KMS-11 (cell line): ENCODE data around the gene SGSM1.

Experiments
- H2AFZ ChIP-seq: fragments of 200-600 bp; sonication (generic); 2 replicates; pipeline ENCODE4 v1.6.1; 2016; ENCODE audit warnings: antibody characterized with exemption, mixed run types, low read depth
- H3K27ac ChIP-seq: fragments of 200-600 bp; sonication (generic); 2 replicates; pipeline ENCODE4 v1.6.1; 2016; ENCODE audit warnings: mild to moderate bottlenecking, mixed run types
- H3K27me3 ChIP-seq: fragments of 200-600 bp; sonication (generic); 2 replicates; pipeline ENCODE4 v1.6.1; 2017; ENCODE audit warnings: mild to moderate bottlenecking, low read depth, mixed run types, moderate library complexity; ENCODE audit not compliant: insufficient read depth
- H3K36me3 ChIP-seq: fragments of 200-600 bp; sonication (generic); 2 replicates; pipeline ENCODE4 v1.6.1; 2017; ENCODE audit warnings: mild to moderate bottlenecking, mixed run types; ENCODE audit not compliant: insufficient read depth
- H3K4me1 ChIP-seq: fragments of 200-600 bp; sonication (generic); 2 replicates; pipeline ENCODE4 v1.6.1; 2016; ENCODE audit warnings: mild to moderate bottlenecking, low read depth, mixed run types; ENCODE audit not compliant: poor library complexity, severe bottlenecking
- H3K4me2 ChIP-seq: fragments of 200-600 bp; sonication (generic); 2 replicates; pipeline ENCODE4 v1.7.0; 2016; ENCODE audit warnings: mild to moderate bottlenecking, mixed run types
- H3K4me3 ChIP-seq: fragments of 200-600 bp; sonication (generic); IDR thresholded peaks from 2 replicates; pipeline ENCODE4 v1.6.1; 2017; ENCODE audit warnings: low read depth, low read length, mixed read lengths; ENCODE audit not compliant: insufficient read depth
- H3K79me2 ChIP-seq: fragments of 200-600 bp; sonication (generic); 2 replicates; pipeline ENCODE4 v1.6.1; 2016; ENCODE audit warnings: low read depth, mixed run types; ENCODE audit not compliant: insufficient read depth
- H3K9ac ChIP-seq: fragments of 200-600 bp; sonication (generic); 2 replicates; pipeline ENCODE4 v1.6.1; 2016; ENCODE audit warnings: mild to moderate bottlenecking, mixed run types
- H4K20me1 ChIP-seq: fragments of 200-600 bp; sonication (generic); 2 replicates; pipeline ENCODE4 v1.6.1; 2016; ENCODE audit warnings: mild to moderate bottlenecking, mixed run types; ENCODE audit not compliant: insufficient read depth
- TF ChIP-seq, protein P1 (sequence below): fragments of 200-600 bp; sonication (generic); conservative IDR thresholded peaks from 2 replicates; pipeline ENCODE4 v1.6.1; 2017; ENCODE audit warnings: low read depth, mild to moderate bottlenecking, antibody characterized with exemption, low read length, moderate library complexity, mixed read lengths

Gene SGSM1

DNA sequence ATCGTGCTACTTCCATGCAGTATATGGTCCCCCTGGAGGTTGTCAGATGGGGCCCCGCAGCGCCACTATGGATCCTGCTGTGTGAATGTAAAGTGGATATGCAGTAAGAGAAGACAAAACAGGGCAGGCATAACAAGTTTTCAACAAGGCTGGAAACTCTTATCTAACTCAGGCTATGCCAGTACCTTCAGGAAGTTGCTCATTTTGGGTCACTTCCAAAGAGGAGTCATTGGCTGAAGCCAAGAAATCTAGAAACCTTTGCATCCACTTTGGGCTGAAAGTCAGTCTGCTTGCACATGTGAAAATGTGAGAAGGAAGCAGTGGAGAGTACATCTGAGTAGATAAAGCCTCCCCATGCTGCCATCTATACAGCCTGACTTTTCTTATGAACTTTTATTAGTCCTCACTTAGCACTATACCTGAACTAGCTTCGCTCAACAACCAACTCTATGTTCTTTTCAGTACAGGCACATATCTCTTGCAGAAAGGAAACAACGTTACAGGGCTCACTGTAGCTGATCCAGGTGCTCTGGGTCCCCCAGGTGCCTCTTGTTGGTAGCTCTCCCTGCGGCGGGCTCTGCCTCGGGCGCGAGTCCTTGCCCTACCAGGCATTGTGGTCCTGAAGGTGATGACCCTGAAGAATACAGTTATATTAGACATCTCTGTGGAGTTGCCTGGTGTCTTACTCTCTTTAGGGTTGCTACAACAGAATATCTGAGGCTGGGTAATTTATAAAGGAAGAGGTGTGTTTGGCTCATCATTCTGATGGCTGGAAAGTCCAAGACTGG lies 43.9 kb upstream of the SGSM1 start:
- H3K27ac ChIP-seq, result no peak overlapping the region
- no peaks in the 10 kb centered on the region for H3K27me3 ChIP-seq
- TF ChIP-seq, protein P1, sequence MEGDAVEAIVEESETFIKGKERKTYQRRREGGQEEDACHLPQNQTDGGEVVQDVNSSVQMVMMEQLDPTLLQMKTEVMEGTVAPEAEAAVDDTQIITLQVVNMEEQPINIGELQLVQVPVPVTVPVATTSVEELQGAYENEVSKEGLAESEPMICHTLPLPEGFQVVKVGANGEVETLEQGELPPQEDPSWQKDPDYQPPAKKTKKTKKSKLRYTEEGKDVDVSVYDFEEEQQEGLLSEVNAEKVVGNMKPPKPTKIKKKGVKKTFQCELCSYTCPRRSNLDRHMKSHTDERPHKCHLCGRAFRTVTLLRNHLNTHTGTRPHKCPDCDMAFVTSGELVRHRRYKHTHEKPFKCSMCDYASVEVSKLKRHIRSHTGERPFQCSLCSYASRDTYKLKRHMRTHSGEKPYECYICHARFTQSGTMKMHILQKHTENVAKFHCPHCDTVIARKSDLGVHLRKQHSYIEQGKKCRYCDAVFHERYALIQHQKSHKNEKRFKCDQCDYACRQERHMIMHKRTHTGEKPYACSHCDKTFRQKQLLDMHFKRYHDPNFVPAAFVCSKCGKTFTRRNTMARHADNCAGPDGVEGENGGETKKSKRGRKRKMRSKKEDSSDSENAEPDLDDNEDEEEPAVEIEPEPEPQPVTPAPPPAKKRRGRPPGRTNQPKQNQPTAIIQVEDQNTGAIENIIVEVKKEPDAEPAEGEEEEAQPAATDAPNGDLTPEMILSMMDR, result no peak
- no peak overlapping the region for H3K4me3 ChIP-seq
- no peaks in the 10 kb centered on the region for H4K20me1 ChIP-seq
- no peaks in the 10 kb centered on the region for H3K4me1 ChIP-seq
- no peak overlapping the region for H3K9ac ChIP-seq
- H3K4me2 ChIP-seq, result no peak overlapping the region
- H2AFZ ChIP-seq, result no peak overlapping the region
- H3K36me3 ChIP-seq, result no peaks in the 10 kb centered on the region
- H3K79me2 ChIP-seq, result no peaks in the 10 kb centered on the region

- Histone ChIP-seq H3K27me3 (no peaks in the 10 kb centered on the region), H3K9ac (no peak overlapping the region), H3K36me3 (no peaks in the 10 kb centered on the region), H3K4me1 (no peaks in the 10 kb centered on the region), H3K4me3 (no peak overlapping the region), H3K27ac (no peak overlapping the region), H3K4me2 (no peak overlapping the region), H3K79me2 (no peaks in the 10 kb centered on the region), H2AFZ (no peak overlapping the region), H4K20me1 (no peaks in the 10 kb centered on the region)
- TF ChIP-seq, protein P1, result no peak
These were observed 42.0 kb upstream of the SGSM1 start for GRCh38 chr22:24763872-24764485.

DNA sequence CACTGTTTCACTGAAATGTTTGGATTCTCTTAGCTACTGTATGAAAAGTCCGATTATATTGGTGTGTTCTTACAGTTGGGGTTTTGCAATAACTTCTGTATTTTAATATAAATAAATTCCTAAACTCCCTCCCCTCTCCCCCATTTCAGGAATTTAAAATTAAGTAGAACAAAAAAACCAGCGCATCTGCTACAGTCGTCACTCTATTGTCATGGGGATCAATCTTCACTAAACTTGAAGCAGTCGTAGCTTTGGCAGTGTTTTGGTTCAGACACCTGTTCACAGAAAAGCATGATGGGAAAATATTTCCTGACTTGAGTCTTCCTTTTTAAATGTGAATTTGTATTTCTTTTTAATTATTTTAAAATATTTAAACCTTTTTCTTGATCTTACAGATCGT lies 40.8 kb upstream of the SGSM1 start:
- Histone ChIP-seq H3K36me3 (no peaks in the 10 kb centered on the region), H3K4me3 (no peak overlapping the region), H2AFZ (no peak overlapping the region), H3K9ac (no peak overlapping the region), H3K4me1 (no peaks in the 10 kb centered on the region), H4K20me1 (no peaks in the 10 kb centered on the region), H3K4me2 (no peak overlapping the region), H3K79me2 (no peaks in the 10 kb centered on the region), H3K27ac (no peak overlapping the region), H3K27me3 (no peaks in the 10 kb centered on the region)
- TF ChIP-seq, protein P1, result no peak

GRCh38 chr22:24768537-24769374 lies 37.3 kb upstream of the SGSM1 start:
- Histone ChIP-seq H3K79me2 (no peaks in the 10 kb centered on the region), H3K9ac (no peak overlapping the region), H3K4me2 (no peak overlapping the region), H3K4me1 (no peaks in the 10 kb centered on the region), H3K4me3 (no peak overlapping the region), H3K27me3 (no peaks in the 10 kb centered on the region), H4K20me1 (no peaks in the 10 kb centered on the region), H3K27ac (no peak overlapping the region), H3K36me3 (no peaks in the 10 kb centered on the region), H2AFZ (no peak overlapping the region)
- TF ChIP-seq, protein P1, result peak; percentile 72
